Fibroblast of skin of left biceps (primary cell): Measurements from ENCODE around the gene PNN.
"Not testable (repeated sequence)": the region's sequence is repeated elsewhere in the genome, so short reads cannot be mapped to it uniquely, and the experiment has no call there.

Source experiments
- DNase-seq, 2 experiments: peaks; one replicate each; pipeline ENCODE4 v3.0.0-alpha.2; 2013; ENCODE audit warnings: low read depth in 2 of 2

The PNN gene

GRCh38 chr14:39229601-39230110 lies 54.6 kb downstream of the PNN start:
- DNase-seq: no peak

GRCh38 chr14:39230416-39231035 lies 55.5 kb downstream of the PNN start:
- DNase-seq: no peak

DNA sequence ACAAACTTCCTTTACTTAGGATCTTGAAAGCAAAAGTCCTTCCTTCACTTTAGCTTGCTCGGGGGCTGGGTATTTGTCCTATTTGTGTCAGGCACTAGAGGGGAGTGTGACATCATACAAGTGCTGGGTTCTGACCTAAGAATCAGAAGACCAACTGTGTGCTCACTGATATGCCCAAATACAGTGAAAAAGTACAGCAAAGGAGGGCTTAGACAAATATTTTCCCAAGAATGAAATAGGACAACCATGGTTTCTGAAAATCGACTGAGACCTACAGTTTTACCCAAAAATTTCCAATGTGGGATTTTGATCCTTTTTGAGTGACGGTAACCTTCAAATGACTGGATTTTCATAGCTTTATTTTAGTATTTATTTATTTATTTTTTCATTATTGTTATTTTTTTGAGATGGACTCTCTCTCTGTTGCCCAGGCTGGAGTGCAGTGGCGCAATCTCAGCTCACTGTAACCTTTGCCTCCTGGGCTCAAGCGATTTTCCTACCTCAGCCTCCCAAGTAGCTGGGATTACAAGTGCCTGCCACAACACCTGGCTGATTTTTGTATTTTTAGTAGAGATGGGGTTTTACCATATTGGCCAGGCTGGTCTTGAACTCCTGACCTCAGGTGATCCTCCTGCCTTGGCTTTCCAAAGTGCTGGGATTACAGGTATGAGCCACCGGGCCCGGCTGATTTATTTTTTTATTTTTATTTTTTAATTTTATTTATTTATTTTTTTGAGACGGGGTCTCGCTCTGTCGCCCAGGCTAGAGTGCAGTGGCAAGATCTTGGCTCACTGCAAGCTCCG lies 56.9 kb downstream of the PNN start:
- DNase-seq: not testable (repeated sequence)
